ENCODE measurements around the gene LY86.
"Not testable (repeated sequence)": the region's sequence is repeated elsewhere in the genome, so short reads cannot be mapped to it uniquely, and the experiment has no call there.

LY86 gene

GRCh38 chr6:6654599-6655575, 66.4 kb downstream of the LY86 start:
- no peak for DNase-seq (ENCODE audit: low spot score)

- DNase-seq (ENCODE audit: low spot score): no peak
Measured at GRCh38 chr6:6655805-6656251, 67.3 kb downstream of the LY86 start.

GRCh38 chr6:6656287-6656686, 67.8 kb downstream of the LY86 start:
- DNase-seq (ENCODE audit: low spot score): no peak

- no peak for DNase-seq (ENCODE audit: low spot score)
Measured at GRCh38 chr6:6657085-6657819, 68.7 kb downstream of the LY86 start.

- no peak for DNase-seq (ENCODE audit: low spot score)
Measured at GRCh38 chr6:6657820-6658217, 69.3 kb downstream of the LY86 start.

GRCh38 chr6:6659600-6660327, 71.2 kb downstream of the LY86 start:
- DNase-seq (ENCODE audit: low spot score): no peak

- DNase-seq (ENCODE audit: low spot score): no peak
Measured at GRCh38 chr6:6660339-6661045, 72.0 kb downstream of the LY86 start.

- DNase-seq (ENCODE audit: low spot score): no peak
Measured at GRCh38 chr6:6661191-6661590, 72.7 kb downstream of the LY86 start.

- DNase-seq (ENCODE audit: low spot score): no peak
Measured at GRCh38 chr6:6661684-6662083, 73.2 kb downstream of the LY86 start.

GRCh38 chr6:6663421-6664135, 75.1 kb downstream of the LY86 start:
- no peak for DNase-seq (ENCODE audit: low spot score)

- no peak for DNase-seq (ENCODE audit: low spot score)
Measured at GRCh38 chr6:6665555-6666243, 77.2 kb downstream of the LY86 start.

GRCh38 chr6:6670150-6670549, 81.6 kb downstream of the LY86 start:
- DNase-seq (ENCODE audit: low spot score): not testable (repeated sequence)

GRCh38 chr6:6674872-6675271, 86.4 kb downstream of the LY86 start:
- DNase-seq (ENCODE audit: low spot score): no peak

- DNase-seq (ENCODE audit: low spot score): peak; percentile 66
Measured at GRCh38 chr6:6676910-6677441, 88.5 kb downstream of the LY86 start.

- no peak for DNase-seq (ENCODE audit: low spot score)
Measured at GRCh38 chr6:6678185-6678671, 89.7 kb downstream of the LY86 start.

GRCh38 chr6:6678811-6679210, 90.3 kb downstream of the LY86 start:
- DNase-seq (ENCODE audit: low spot score): no peak

- no peak for DNase-seq (ENCODE audit: low spot score)
Measured at GRCh38 chr6:6679633-6680032, 91.1 kb downstream of the LY86 start.

- no peak for DNase-seq (ENCODE audit: low spot score)
Measured at GRCh38 chr6:6680526-6680925, 92.0 kb downstream of the LY86 start.

- no peak for DNase-seq (ENCODE audit: low spot score)
Measured at GRCh38 chr6:6681075-6681849, 92.7 kb downstream of the LY86 start.
